OCI-LY1 (cell line): Measurements from ENCODE around the gene NCOR2.

Experiments
- H2AFZ ChIP-seq: fragments of 200-600 bp; sonication (generic), shearing (Covaris generic); 2 replicates; pipeline ENCODE4 v1.6.0; 2014; ENCODE audit warnings: antibody characterized with exemption, mild to moderate bottlenecking, low read length
- H3F3A ChIP-seq: fragments of 200-600 bp; sonication (generic), shearing (Covaris generic); 2 replicates; pipeline ENCODE4 v1.6.0; 2014; ENCODE audit warnings: mild to moderate bottlenecking, antibody characterized with exemption, low read length, moderate library complexity; ENCODE audit not compliant: insufficient read depth
- H3K27ac ChIP-seq: fragments of 200-600 bp; sonication (generic); 2 replicates; pipeline ENCODE4 v1.5.1; 2014; ENCODE audit warnings: low read length, mixed run types, mild to moderate bottlenecking, low read depth; ENCODE audit not compliant: poor library complexity, severe bottlenecking
- H3K27me3 ChIP-seq: fragments of 200-600 bp; sonication (generic); 2 replicates; pipeline ENCODE4 v1.6.0; 2014; ENCODE audit warnings: antibody characterized with exemption, mild to moderate bottlenecking, low read length, moderate library complexity; ENCODE audit not compliant: insufficient read depth
- H3K36me3 ChIP-seq: fragments of 200-600 bp; sonication (generic); 2 replicates; pipeline ENCODE4 v1.6.1; 2014; ENCODE audit warnings: mild to moderate bottlenecking, antibody characterized with exemption, low read length, moderate library complexity, mixed read lengths; ENCODE audit not compliant: insufficient read depth
- H3K4me1 ChIP-seq: fragments of 200-600 bp; sonication (generic); 2 replicates; pipeline ENCODE4 v1.5.1; 2014; ENCODE audit warnings: mild to moderate bottlenecking, low read length, moderate library complexity; ENCODE audit not compliant: insufficient read depth, severe bottlenecking
- H3K4me2 ChIP-seq: fragments of 200-600 bp; sonication (generic), shearing (Covaris generic); 2 replicates; pipeline ENCODE4 v1.6.1; 2014; ENCODE audit warnings: low read length
- H3K4me3 ChIP-seq: fragments of 200-600 bp; sonication (generic); 2 replicates; pipeline ENCODE4 v1.5.1; 2014; ENCODE audit warnings: low read length, low read depth, mild to moderate bottlenecking, mixed read lengths; ENCODE audit not compliant: poor library complexity, severe bottlenecking
- H3K79me2 ChIP-seq: fragments of 200-600 bp; shearing (Covaris generic); 2 replicates; pipeline ENCODE4 v1.6.1; 2016; ENCODE audit warnings: mixed run types, low read length, mixed read lengths; ENCODE audit not compliant: insufficient read depth
- H3K9ac ChIP-seq: fragments of 200-600 bp; sonication (generic), shearing (Covaris generic); 2 replicates; pipeline ENCODE4 v1.6.1; 2014; ENCODE audit warnings: mild to moderate bottlenecking, low read length, mixed read lengths
- H3K9me2 ChIP-seq: fragments of 200-600 bp; sonication (generic), shearing (Covaris generic); 2 replicates; pipeline ENCODE4 v1.6.1; 2014; ENCODE audit warnings: low read depth, mild to moderate bottlenecking, low read length, mixed read lengths
- H3K9me3 ChIP-seq: fragments of 200-600 bp; shearing (Covaris generic); 2 replicates; pipeline ENCODE4 v1.6.1; 2014; ENCODE audit warnings: low read length, mixed read lengths
- H4K20me1 ChIP-seq: fragments of 200-600 bp; sonication (generic), shearing (Covaris generic); 2 replicates; pipeline ENCODE4 v1.6.0; 2016; ENCODE audit warnings: mild to moderate bottlenecking, low read length; ENCODE audit not compliant: insufficient read depth
- CTCF ChIP-seq: fragments of 200-600 bp; sonication (generic), shearing (Covaris generic); IDR thresholded peaks from 2 replicates; pipeline ENCODE4 v1.5.1; 2017; ENCODE audit warnings: mild to moderate bottlenecking, antibody characterized with exemption, low read length, moderate library complexity, mixed read lengths
- EZH2 ChIP-seq: fragments of 200-600 bp; sonication (generic), shearing (Covaris generic); IDR thresholded peaks from 2 replicates; pipeline ENCODE4 v1.8.0; 2017; ENCODE audit warnings: borderline replicate concordance, mixed run types, mild to moderate bottlenecking, antibody characterized with exemption, low read length, moderate library complexity, mixed read lengths

NCOR2 gene

GRCh38 chr12:124541322-124541721 lies 26.1 kb downstream of the NCOR2 start:
- Histone ChIP-seq H3K27ac (no peak overlapping the region), H3K27me3 (no peaks in the 10 kb centered on the region), H3K4me1 (peaks cover 18% of the 10 kb centered on the region), H3K36me3 (no peaks in the 10 kb centered on the region), H3K9me3 (no peaks in the 10 kb centered on the region), H3K4me3 (no peak overlapping the region), H4K20me1 (no peaks in the 10 kb centered on the region), H3K9ac (no peak overlapping the region), H3F3A (no peaks in the 10 kb centered on the region), H3K79me2 (no peaks in the 10 kb centered on the region), H3K4me2 (no peak overlapping the region), H2AFZ (no peak overlapping the region), H3K9me2 (no peaks in the 10 kb centered on the region)
- TF ChIP-seq EZH2, result no peak
- TF ChIP-seq CTCF, result no peak

DNA sequence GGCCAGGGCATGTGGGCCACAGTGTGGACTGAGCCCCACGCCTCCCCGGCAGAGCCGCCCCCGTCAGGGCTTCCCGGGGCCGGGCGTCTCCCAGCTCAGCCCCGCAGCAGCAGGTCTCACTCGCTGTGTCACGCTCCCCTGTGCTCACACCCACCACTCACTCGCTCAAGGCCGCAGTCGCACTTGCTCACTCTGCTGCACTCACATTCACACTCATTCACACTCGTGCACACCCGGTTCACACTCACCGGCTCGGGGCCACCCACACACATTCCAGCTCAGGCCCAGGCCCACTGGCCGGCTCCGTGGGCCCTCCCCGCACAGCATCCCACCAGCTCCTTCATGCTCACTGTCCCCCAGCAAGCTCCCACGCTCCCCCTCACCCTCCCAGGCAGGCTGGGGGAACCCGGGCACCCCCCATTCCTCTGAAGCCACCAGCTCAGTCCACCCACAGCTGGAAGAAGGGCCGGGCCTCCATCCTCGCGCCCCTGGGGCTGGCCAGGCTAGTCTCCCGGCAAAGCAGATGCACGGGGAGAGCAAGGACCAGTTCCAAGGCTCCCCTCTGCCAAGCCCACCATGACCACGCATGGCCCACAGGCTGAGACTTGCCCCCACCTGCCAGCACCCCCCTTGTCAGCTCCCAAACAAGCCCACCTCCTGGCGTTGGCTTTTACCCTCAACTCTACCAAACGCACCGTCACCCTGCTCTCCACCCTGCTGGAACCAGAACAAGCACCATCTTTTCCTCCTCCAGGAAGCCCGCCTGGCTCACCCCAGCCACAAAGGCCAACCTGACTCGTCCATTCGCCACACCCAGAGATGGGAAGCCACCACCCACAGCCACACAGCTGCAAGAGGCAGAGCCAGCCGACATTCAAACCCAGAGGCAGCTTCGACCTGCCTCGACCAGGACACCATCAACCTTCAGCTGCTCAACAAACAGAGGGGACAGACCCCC lies 28.0 kb downstream of the NCOR2 start:
- no peak overlapping the region for H3K9ac ChIP-seq
- no peak overlapping the region for H3K27ac ChIP-seq
- H3F3A ChIP-seq, result no peaks in the 10 kb centered on the region
- no peak overlapping the region for H2AFZ ChIP-seq
- no peaks in the 10 kb centered on the region for H3K79me2 ChIP-seq
- H3K27me3 ChIP-seq, result no peaks in the 10 kb centered on the region
- H3K4me1 ChIP-seq, result peaks cover 15% of the 10 kb centered on the region
- H3K9me2 ChIP-seq, result no peaks in the 10 kb centered on the region
- no peaks in the 10 kb centered on the region for H3K36me3 ChIP-seq
- TF ChIP-seq CTCF (no peak), EZH2 (no peak)
- H3K4me2 ChIP-seq, result no peak overlapping the region
- no peaks in the 10 kb centered on the region for H3K9me3 ChIP-seq
- H4K20me1 ChIP-seq, result no peaks in the 10 kb centered on the region
- no peak overlapping the region for H3K4me3 ChIP-seq

DNA sequence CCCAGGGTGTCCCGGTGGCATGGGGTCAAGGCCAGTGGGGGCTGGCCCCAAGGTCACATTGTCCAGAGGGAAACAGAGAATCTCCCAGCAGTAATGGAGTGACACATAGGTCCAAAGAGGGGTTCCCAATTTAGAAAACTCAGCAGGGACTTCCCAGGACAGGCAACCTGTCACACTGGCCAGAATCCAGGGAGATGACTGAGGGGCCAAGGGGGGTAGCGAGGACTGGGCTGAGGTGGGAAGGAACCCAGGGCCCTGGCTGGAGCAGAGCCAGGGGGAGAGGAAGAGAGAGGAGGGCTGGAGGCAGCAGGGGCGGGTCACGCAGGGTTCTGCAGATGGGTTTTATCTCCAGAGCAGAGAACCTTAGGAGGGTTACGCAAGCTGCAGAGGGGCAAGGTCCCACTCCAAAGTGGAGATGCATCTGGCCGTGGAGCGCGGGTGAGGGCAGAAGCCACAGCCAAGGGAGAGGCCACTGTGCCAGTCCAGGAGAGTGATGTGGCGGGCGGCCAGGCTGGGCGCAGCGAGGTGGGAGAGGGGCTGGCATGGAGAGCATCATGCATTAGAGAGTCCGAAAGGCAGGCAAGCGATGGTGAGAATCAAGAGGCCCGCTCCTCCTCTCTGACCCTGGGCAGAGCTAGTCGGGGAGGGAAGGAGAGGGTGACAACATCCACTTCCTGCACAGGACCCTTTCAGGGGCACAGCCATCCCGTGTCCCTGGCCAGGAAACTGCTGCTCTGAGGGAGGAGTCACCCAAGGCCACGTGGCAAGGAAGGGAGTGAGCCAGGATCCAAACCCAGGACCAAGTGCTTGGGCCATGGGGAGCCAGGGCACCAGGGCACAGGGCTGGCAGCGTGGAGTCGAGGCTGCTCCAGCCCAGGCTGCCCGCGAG lies 29.0 kb downstream of the NCOR2 start:
- H3K4me1 ChIP-seq, result peaks cover 5% of the 10 kb centered on the region
- H4K20me1 ChIP-seq, result no peaks in the 10 kb centered on the region
- no peaks in the 10 kb centered on the region for H3K79me2 ChIP-seq
- no peak overlapping the region for H3K4me2 ChIP-seq
- H3K9ac ChIP-seq, result no peak overlapping the region
- H3K4me3 ChIP-seq, result no peak overlapping the region
- H3K27ac ChIP-seq, result no peak overlapping the region
- H2AFZ ChIP-seq, result no peak overlapping the region
- H3F3A ChIP-seq, result no peaks in the 10 kb centered on the region
- TF ChIP-seq EZH2 (no peak), CTCF (no peak)
- no peaks in the 10 kb centered on the region for H3K9me3 ChIP-seq
- H3K36me3 ChIP-seq, result no peaks in the 10 kb centered on the region
- H3K27me3 ChIP-seq, result no peaks in the 10 kb centered on the region
- H3K9me2 ChIP-seq, result no peaks in the 10 kb centered on the region
